Ascending aorta (tissue), 2 donors: ENCODE measurements around the gene CA6. TPM values are rescaled to one million over a fixed set of nuclear protein-coding genes. Genes with fewer than 3 reads are reported as not detected.

ENCODE experiments used
- DNase-seq, 2 donors: peaks; one replicate each; pipeline ENCODE4 v3.0.0-alpha.2; 2019; ENCODE audit warnings: low spot score in 2 of 2
- H3K27ac ChIP-seq, 2 donors: fragments of 200-600 bp; sonication (generic); one replicate each; pipeline ENCODE4 v1.5.1; 2016 to 2017; ENCODE audit warnings: mild to moderate bottlenecking in 1 of 2
- H3K27me3 ChIP-seq: fragments of 200-600 bp; sonication (generic); one replicate; pipeline ENCODE4 v1.5.1; 2017
- H3K36me3 ChIP-seq, 2 donors: fragments of 200-600 bp; sonication (generic); one replicate each; pipeline ENCODE4 v1.5.1; 2016
- H3K4me1 ChIP-seq, 2 donors: fragments of 200-600 bp; sonication (generic); one replicate each; pipeline ENCODE4 v1.5.1; 2016 to 2017; ENCODE audit warnings: mild to moderate bottlenecking in 1 of 2
- H3K4me3 ChIP-seq, 2 donors: fragments of 200-600 bp; sonication (generic); one replicate each; pipeline ENCODE4 v1.5.1; 2016 to 2017; ENCODE audit warnings: mild to moderate bottlenecking in 1 of 2
- H3K9me3 ChIP-seq, 2 donors: fragments of 200-600 bp; sonication (generic); one replicate each; pipeline ENCODE4 v1.5.1; 2016
- CTCF ChIP-seq, 3 experiments: fragments of 200-600 bp in 2 of 3; fragments of 450-650 bp in 1 of 3; sonication (generic) in 2 of 3; IDR thresholded peaks; one replicate each; pipeline ENCODE4 v1.5.1; 2016 to 2019; ENCODE audit warnings: antibody characterized with exemption in 3 of 3, mild to moderate bottlenecking in 1 of 3, moderate library complexity in 1 of 3
- intact Hi-C: fragments of 100-400 bp; cut with DNase I; formaldehyde crosslinking; loops from one replicate; pipeline ENCODE4 v1.15.1; 2023
- total RNA-seq: library from RNA; depleted of rRNA; stranded (reverse); fragments of >200 nt; gene quantifications from one replicate; pipeline ENCODE4 v1.1.0, GENCODE V29; 2016

Gene CA6
- total RNA-seq, 1 donor from 2014 or later, result not detected

- intact Hi-C loops, result no loop called here
- no peaks in the 10 kb centered on the region for H3K36me3 ChIP-seq
- H3K4me1 ChIP-seq, result peaks cover 0 to 10% of the 10 kb centered on the region in 2 donors
- H3K4me3 ChIP-seq, result no peak overlapping the region
- DNase-seq, result no peak
- H3K27me3 ChIP-seq, result no peaks in the 10 kb centered on the region
- TF ChIP-seq CTCF (IDR thresholded peaks at IDR 0.05), result no peak
- H3K27ac ChIP-seq, result no peak overlapping the region
- no peaks in the 10 kb centered on the region for H3K9me3 ChIP-seq
Observed at GRCh38 chr1:8984203-8984602, 38.5 kb downstream of the CA6 start.

- no peaks in the 10 kb centered on the region for H3K27me3 ChIP-seq
- no peak overlapping the region for H3K4me3 ChIP-seq
- no peak overlapping the region for H3K27ac ChIP-seq
- TF ChIP-seq CTCF (IDR thresholded peaks at IDR 0.05), result no peak
- no peak for DNase-seq
- H3K4me1 ChIP-seq, result peaks cover 0 to 10% of the 10 kb centered on the region in 2 donors
- no peaks in the 10 kb centered on the region for H3K9me3 ChIP-seq
- no peaks in the 10 kb centered on the region for H3K36me3 ChIP-seq
- intact Hi-C loops, result loop anchor here (5.0 kb wide), 1 partner anchor 113 kb away; no protein-coding TSS in a partner anchor
Observed at GRCh38 chr1:8984990-8985389, 39.3 kb downstream of the CA6 start.

GRCh38 chr1:8985915-8986813 is 40.5 kb downstream of the CA6 start:
- Histone ChIP-seq H3K4me1 (peaks cover 0 to 10% of the 10 kb centered on the region in 2 donors), H3K36me3 (no peaks in the 10 kb centered on the region), H3K9me3 (no peaks in the 10 kb centered on the region), H3K4me3 (no peak overlapping the region), H3K27me3 (no peaks in the 10 kb centered on the region), H3K27ac (peak overlapping the region; percentile 67 to 70)
- DNase-seq, result peak; percentile 55 to 92
- intact Hi-C loops, result loop anchor here (1.0 to 5.0 kb wide), 3 partner anchors 80 to 127 kb away; no protein-coding TSS in a partner anchor
- TF ChIP-seq CTCF (IDR thresholded peaks at IDR 0.05), result no peak

- TF ChIP-seq CTCF (IDR thresholded peaks at IDR 0.05), result no peak
- no peaks in the 10 kb centered on the region for H3K36me3 ChIP-seq
- intact Hi-C loops, result loop anchor here (1.0 to 5.0 kb wide), 3 partner anchors 81 to 128 kb away; no protein-coding TSS in a partner anchor
- H3K27ac ChIP-seq, result peak overlapping the region; percentile 67 to 70
- no peak for DNase-seq
- peaks cover 0 to 10% of the 10 kb centered on the region in 2 donors for H3K4me1 ChIP-seq
- no peaks in the 10 kb centered on the region for H3K27me3 ChIP-seq
- no peak overlapping the region for H3K4me3 ChIP-seq
- no peaks in the 10 kb centered on the region for H3K9me3 ChIP-seq
Observed at GRCh38 chr1:8986814-8987190, 41.1 kb downstream of the CA6 start.

DNA sequence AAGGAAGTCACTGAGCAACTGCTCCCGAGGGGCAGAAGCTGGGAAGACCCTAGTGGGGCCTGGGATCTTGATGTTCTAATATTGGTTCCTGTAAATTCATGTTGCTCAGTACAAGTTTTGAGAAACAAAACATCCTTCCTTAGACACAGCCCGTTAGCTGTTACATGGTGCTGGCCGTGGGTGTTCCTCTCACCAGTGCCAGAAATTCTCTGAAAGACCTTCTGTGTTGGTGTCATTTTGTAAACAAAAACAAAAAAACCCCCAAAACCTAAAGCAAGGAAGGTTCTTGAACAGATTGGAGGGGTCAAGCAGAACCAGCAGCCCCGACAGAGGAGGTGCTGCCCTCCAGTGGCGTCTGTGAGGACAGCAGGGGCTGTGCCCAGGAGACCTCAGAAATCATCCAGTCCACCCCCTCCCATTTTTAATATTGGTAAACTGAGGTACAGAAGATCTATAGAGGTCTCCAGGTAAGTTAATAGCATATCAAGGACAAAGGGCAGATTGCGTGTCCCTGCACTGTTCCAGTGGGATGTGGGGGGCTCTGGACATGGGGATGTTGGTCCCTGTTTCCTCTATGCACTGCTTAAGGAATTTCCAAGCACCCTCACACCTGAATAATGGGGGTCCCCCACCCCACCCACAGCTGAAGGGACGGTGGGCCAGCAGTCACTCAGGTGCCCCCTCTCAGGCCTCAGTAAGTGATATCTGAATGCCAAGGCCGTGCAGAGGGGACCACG is 42.4 kb downstream of the CA6 start:
- Histone ChIP-seq H3K27ac (peak overlapping the region in 1 of 2 donors; percentile 6), H3K4me3 (no peak overlapping the region), H3K4me1 (peaks cover 0 to 10% of the 10 kb centered on the region in 2 donors), H3K9me3 (no peaks in the 10 kb centered on the region), H3K27me3 (no peaks in the 10 kb centered on the region), H3K36me3 (no peaks in the 10 kb centered on the region)
- peak; percentile 86 to 95 (median 88) for TF ChIP-seq CTCF (IDR thresholded peaks at IDR 0.05)
- DNase-seq, result no peak
- intact Hi-C loops, result loop anchor here (1.0 to 5.0 kb wide), 3 partner anchors 70 to 129 kb away; no protein-coding TSS in a partner anchor
